Endometrial microvascular endothelial cells (primary cell): Measurements from ENCODE around the gene SPEN. TPM values are rescaled to one million over a fixed set of nuclear protein-coding genes. Genes with fewer than 3 reads are reported as not detected.

ENCODE experiments used
- in situ Hi-C: cut with HindIII; loops from 2 replicates; pipeline ENCODE4 v1.10.0; 2017; ENCODE audit warnings: low sequenced_read_pairs, low pct_unique_long_range_greater_than_20kb; ENCODE audit errors: inconsistent ontology term
- total RNA-seq: library from RNA; depleted of rRNA; stranded (reverse); fragments of >200 nt; gene quantifications from one replicate; pipeline ENCODE4 v1.2.3, GENCODE V29; 2015; ENCODE audit errors: inconsistent ontology term

SPEN gene
- total RNA-seq, 1 donor from 2014 or later, result 16.5 TPM

GRCh38 chr1:15951341-15952153, 104.0 kb downstream of the SPEN start:
- in situ Hi-C loops, result no loop called here

- in situ Hi-C loops, result no loop called here
Measured at GRCh38 chr1:15952317-15953258, 105.1 kb downstream of the SPEN start.

- in situ Hi-C loops, result no loop called here
Measured at GRCh38 chr1:15953294-15953771, 105.8 kb downstream of the SPEN start.

GRCh38 chr1:15953791-15954241, 106.3 kb downstream of the SPEN start:
- in situ Hi-C loops, result no loop called here

- in situ Hi-C loops, result no loop called here
Measured at GRCh38 chr1:15954316-15954715, 106.8 kb downstream of the SPEN start.

GRCh38 chr1:15955552-15955951, 108.0 kb downstream of the SPEN start:
- in situ Hi-C loops, result no loop called here

- in situ Hi-C loops, result no loop called here
Measured at GRCh38 chr1:15956150-15956549, 108.6 kb downstream of the SPEN start.

GRCh38 chr1:15957221-15958095, 110.0 kb downstream of the SPEN start:
- in situ Hi-C loops, result no loop called here

GRCh38 chr1:15958111-15958510, 110.6 kb downstream of the SPEN start:
- in situ Hi-C loops, result no loop called here

GRCh38 chr1:15958793-15959192, 111.3 kb downstream of the SPEN start:
- in situ Hi-C loops, result no loop called here

GRCh38 chr1:15959424-15959823, 111.9 kb downstream of the SPEN start:
- in situ Hi-C loops, result no loop called here

- in situ Hi-C loops, result no loop called here
Measured at GRCh38 chr1:15959827-15960446, 112.4 kb downstream of the SPEN start.

GRCh38 chr1:15960808-15961207, 113.3 kb downstream of the SPEN start:
- in situ Hi-C loops, result no loop called here

GRCh38 chr1:15961492-15961891, 114.0 kb downstream of the SPEN start:
- in situ Hi-C loops, result no loop called here

GRCh38 chr1:15962176-15962575, 114.7 kb downstream of the SPEN start:
- in situ Hi-C loops, result no loop called here

GRCh38 chr1:15962671-15963362, 115.3 kb downstream of the SPEN start:
- in situ Hi-C loops, result no loop called here

- in situ Hi-C loops, result no loop called here
Measured at GRCh38 chr1:15963363-15963967, 116.0 kb downstream of the SPEN start.
